Right lobe of liver (tissue), 6 donors: ENCODE measurements around the gene IFNL2. TPM values are rescaled to one million over a fixed set of nuclear protein-coding genes. Genes with fewer than 3 reads are reported as not detected.

Experiments used
- ATAC-seq, 4 donors: fragments of 200-7000 bp; cut with Tn5 transposase; one replicate each; pipeline ENCODE4 v1.9.1; 2020; ENCODE audit warnings: mild to moderate bottlenecking in 4 of 4, moderate library complexity in 4 of 4
- DNase-seq, 3 donors: peaks; one replicate each; pipeline ENCODE4 v3.0.0-alpha.2; 2020
- H3K27ac ChIP-seq, 3 donors: fragments of 200-600 bp; one replicate each; pipeline ENCODE4 v1.8.0; 2022
- H3K27me3 ChIP-seq, 2 donors: fragments of 200-600 bp; one replicate each; pipeline ENCODE4 v1.8.0; 2022
- H3K36me3 ChIP-seq, 4 donors: fragments of 200-600 bp; sonication (generic) in 1 of 4; one replicate each; pipeline versions ENCODE4 v1.5.1 to v1.8.0; 2017 to 2022; ENCODE audit warnings: control low read depth in 1 of 4
- H3K4me1 ChIP-seq, 4 donors: fragments of 200-600 bp; sonication (generic) in 1 of 4; one replicate each; pipeline versions ENCODE4 v1.5.1 to v1.8.0; 2017 to 2022; ENCODE audit warnings: control low read depth in 1 of 4
- H3K4me3 ChIP-seq, 3 donors: fragments of 200-600 bp; one replicate each; pipeline ENCODE4 v1.8.0; 2022
- H3K9me3 ChIP-seq, 4 donors: fragments of 200-600 bp; sonication (generic) in 1 of 4; one replicate each; pipeline versions ENCODE4 v1.5.1 to v1.8.0; 2017 to 2022; ENCODE audit warnings: control low read depth in 1 of 4
- POLR2A ChIP-seq: fragments of 450-650 bp; IDR thresholded peaks from one replicate; pipeline ENCODE4 v1.6.1; 2017; ENCODE audit warnings: antibody characterized with exemption, mild to moderate bottlenecking
- WGBS: methylation state at CpG from one replicate; pipeline ENCODE4 v1.1.6; 2018; ENCODE audit warnings: low coverage, low lambda C conversion rate; ENCODE audit not compliant: insufficient coverage; ENCODE audit errors: missing lambda C conversion rate; 5-methylcytosine and 5-hydroxymethylcytosine counted together
- intact Hi-C, 2 donors: fragments of 100-400 bp; cut with DNase I; formaldehyde crosslinking; loops; one replicate each; pipeline versions ENCODE4 v1.11.2 to v1.14.1; 2022
- total RNA-seq, 6 experiments: library from RNA; depleted of rRNA in 2 of 6; stranded (reverse); fragments of >200 nt in 2 of 6; fragmentation: NEBNext Ultra II Directional in 3 of 6; extraction: Animal tissue kit (Norgen Biotek cat#: 25700) in 3 of 6; gene quantifications; one replicate each; pipeline versions ENCODE4 v1.1.0 to v1.2.4, GENCODE V29; 2016 to 2023
- TF ChIP-seq, protein P1 (sequence below), 4 donors: fragments of 200-600 bp in 3 of 4; fragments of 450-650 bp in 1 of 4; IDR thresholded peaks; one replicate each; pipeline versions ENCODE4 v1.5.1 to v1.8.0; 2016 to 2022; ENCODE audit warnings: antibody characterized with exemption in 4 of 4, mild to moderate bottlenecking in 2 of 4
- donor health status: DM: no; HTN: yes; CAD: no.
- donor health status: DM: no; HTN: no; CAD: no.
- donor health status: DM: no; HTN: no; CAD: no.
- donor health status: DM: no; HTN: yes; CAD: no.
- donor health status: DM: no; HTN: yes; CAD: no.

Gene IFNL2
- total RNA-seq, 6 experiments from 2014 or later = not detected

DNA sequence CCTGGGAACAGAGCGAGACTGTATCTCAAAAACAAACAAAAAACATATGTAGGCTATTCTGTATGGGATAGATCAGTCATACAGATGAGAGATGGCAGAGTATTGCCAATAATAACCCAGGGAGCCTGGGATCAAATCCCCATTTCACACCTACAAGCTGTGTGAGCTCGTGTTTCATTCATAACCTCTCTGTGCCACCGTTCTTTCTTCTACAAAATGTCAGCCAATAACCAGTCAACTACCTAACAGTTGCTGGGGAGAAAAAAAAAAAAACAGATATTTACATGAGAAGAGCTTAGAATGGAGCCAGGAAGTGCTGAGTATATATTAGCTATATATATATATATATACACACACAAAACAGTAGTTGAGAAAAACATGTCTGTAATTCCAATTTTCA, 6.5 kb upstream of the IFNL2 start:
- H3K27ac ChIP-seq = no peak overlapping the region
- DNase-seq = no peak
- 67% methylated on average over 3 of the region's 3 CpGs for WGBS

DNA sequence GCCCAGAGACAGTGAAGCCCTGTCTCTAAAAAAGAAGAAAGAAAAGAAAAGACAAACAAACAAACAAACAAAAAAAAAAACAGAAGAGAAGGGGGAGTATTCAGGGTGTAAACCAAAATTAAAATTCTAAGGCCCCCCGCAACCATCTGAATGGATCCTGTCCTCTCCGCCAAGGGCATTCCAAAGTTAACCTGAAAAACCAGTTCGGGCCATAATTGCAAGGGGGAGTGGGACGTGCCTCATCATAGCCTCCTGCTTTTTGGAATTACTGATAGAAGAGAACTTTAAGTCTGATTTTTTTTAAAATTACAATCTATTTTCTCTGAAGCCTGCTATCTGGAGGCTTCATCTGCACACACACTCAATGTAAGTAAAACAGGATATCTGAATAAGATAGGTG, 5.7 kb upstream of the IFNL2 start:
- 90% methylated on average over 4 of the region's 4 CpGs for WGBS
- H3K27me3 ChIP-seq = no peaks in the 10 kb centered on the region
- TF ChIP-seq, protein P1, sequence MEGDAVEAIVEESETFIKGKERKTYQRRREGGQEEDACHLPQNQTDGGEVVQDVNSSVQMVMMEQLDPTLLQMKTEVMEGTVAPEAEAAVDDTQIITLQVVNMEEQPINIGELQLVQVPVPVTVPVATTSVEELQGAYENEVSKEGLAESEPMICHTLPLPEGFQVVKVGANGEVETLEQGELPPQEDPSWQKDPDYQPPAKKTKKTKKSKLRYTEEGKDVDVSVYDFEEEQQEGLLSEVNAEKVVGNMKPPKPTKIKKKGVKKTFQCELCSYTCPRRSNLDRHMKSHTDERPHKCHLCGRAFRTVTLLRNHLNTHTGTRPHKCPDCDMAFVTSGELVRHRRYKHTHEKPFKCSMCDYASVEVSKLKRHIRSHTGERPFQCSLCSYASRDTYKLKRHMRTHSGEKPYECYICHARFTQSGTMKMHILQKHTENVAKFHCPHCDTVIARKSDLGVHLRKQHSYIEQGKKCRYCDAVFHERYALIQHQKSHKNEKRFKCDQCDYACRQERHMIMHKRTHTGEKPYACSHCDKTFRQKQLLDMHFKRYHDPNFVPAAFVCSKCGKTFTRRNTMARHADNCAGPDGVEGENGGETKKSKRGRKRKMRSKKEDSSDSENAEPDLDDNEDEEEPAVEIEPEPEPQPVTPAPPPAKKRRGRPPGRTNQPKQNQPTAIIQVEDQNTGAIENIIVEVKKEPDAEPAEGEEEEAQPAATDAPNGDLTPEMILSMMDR (IDR thresholded peaks at IDR 0.05) = no peak
- no peak for TF ChIP-seq POLR2A
- DNase-seq = peak in 1 of 3 donors; percentile 14
- H3K9me3 ChIP-seq = no peaks in the 10 kb centered on the region
- no peak overlapping the region for H3K4me3 ChIP-seq
- ATAC-seq = no peak
- intact Hi-C loops = no loop called here
- H3K4me1 ChIP-seq = peaks cover 0 to 16% (median 2%) of the 10 kb centered on the region in 4 donors
- no peaks in the 10 kb centered on the region for H3K36me3 ChIP-seq
- no peak overlapping the region for H3K27ac ChIP-seq

More for the DNA sequence above, 6.5 kb upstream of the IFNL2 start:
- no peaks in the 10 kb centered on the region for H3K9me3 ChIP-seq
- intact Hi-C loops = no loop called here
- no peaks in the 10 kb centered on the region for H3K27me3 ChIP-seq
- peaks cover 0 to 16% (median 2%) of the 10 kb centered on the region in 4 donors for H3K4me1 ChIP-seq
- no peak for TF ChIP-seq POLR2A
- TF ChIP-seq, protein P1 (IDR thresholded peaks at IDR 0.05) = no peak
- H3K36me3 ChIP-seq = no peaks in the 10 kb centered on the region
- no peak overlapping the region for H3K4me3 ChIP-seq
- no peak for ATAC-seq

DNA sequence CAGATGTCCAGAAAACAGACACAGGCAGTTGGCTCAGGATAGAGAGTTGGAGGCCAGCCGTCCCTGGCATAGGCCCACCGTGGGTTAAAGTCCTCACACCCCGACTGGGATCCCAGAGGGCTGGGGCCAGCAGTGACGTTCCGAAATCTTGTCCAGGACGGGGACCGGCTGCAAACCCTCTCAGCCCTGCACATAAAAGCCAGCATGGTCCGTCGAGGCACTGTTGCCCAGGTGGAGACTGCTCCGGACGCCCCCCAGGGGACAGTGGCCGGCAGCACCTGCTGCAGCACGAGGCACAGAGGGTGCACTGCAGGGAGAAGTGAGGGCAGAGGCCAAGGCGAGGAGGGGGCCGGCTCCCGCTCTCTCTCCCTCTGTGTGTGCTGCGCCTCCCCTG, 4.3 kb upstream of the IFNL2 start:
- Histone ChIP-seq H3K9me3 (no peaks in the 10 kb centered on the region), H3K4me3 (no peak overlapping the region), H3K4me1 (peaks cover 0 to 16% (median 2%) of the 10 kb centered on the region in 4 donors), H3K36me3 (no peaks in the 10 kb centered on the region), H3K27me3 (no peaks in the 10 kb centered on the region), H3K27ac (no peak overlapping the region)
- 6% methylated on average over 9 of the region's 17 CpGs for WGBS
- ATAC-seq (peak; percentile 87 to 95 (median 93)), DNase-seq (peak; percentile 64 to 91 (median 79))
- TF ChIP-seq, protein P1 (IDR thresholded peaks at IDR 0.05) = no peak
- TF ChIP-seq POLR2A = no peak
- intact Hi-C loops = no loop called here

DNA sequence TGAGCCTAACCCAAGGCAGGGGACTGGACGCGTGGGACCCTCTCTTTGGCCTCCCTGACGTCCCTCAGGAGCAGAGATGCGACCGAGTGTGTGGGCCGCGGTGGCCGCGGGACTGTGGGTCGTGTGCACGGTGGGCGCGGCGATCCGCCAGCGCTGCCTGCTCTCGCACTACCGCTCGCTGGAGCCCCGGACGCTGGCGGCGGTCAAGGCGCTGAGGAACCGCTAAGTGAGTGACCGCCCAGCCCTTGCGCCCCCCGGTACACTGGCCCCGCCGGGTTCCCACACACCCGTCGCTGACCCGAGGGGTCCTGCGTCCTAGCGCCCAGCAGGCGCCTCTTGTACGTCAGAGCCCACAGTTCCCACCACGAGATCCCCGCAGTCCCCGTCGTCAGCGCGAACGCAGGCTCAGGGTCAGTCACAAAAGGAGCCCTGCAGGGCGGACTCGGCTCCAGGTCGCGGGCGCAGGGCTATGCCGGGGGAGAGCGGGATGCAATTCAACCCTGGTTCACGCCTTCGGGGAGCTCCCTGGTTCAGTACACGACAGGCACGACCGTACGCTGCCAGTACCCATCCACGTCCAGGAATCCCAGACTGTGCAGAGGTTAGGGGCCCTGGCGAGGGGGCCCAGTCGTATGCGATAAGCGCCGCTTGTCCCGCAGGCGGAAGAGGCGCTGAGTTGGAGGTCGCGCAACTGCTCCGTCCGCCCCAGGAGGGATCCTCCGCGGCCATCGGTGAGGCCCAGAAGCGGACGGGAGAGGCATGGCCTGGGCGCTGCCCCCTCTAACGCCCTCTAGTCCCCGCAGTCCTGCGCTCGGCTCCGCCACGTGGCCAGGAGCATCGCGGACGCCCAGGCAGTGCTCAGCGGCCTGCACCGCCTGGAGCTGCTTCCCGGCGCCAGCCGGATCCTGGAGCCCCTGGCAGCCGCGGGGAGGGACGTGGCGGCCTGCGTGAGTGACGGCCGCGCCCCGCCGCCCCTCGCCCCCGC, 3.6 kb upstream of the IFNL2 start:
- DNase-seq = peak; percentile 27 to 58 (median 41)

More for the DNA sequence above, 3.6 kb upstream of the IFNL2 start:
- intact Hi-C loops = no loop called here
- 0% methylated on average over 1 of the region's 102 CpGs for WGBS
- Histone ChIP-seq H3K27me3 (no peaks in the 10 kb centered on the region), H3K27ac (no peak overlapping the region), H3K4me1 (peaks cover 0 to 16% (median 2%) of the 10 kb centered on the region in 4 donors), H3K4me3 (no peak overlapping the region), H3K36me3 (no peaks in the 10 kb centered on the region), H3K9me3 (no peaks in the 10 kb centered on the region)
- no peak for TF ChIP-seq POLR2A
- TF ChIP-seq, protein P1 (IDR thresholded peaks at IDR 0.05) = no peak
- peak; percentile 15 to 52 (median 36) for ATAC-seq
